GM18498 (cell line): ENCODE results near the gene HHAT.

ENCODE experiments used
- ATAC-seq: cut with Tn5 transposase; IDR thresholded peaks from one replicate; pipeline ENCODE4 v1.9.1; 2021; ENCODE audit warnings: mild to moderate bottlenecking, moderate library complexity; ENCODE audit not compliant: unreplicated experiment

The HHAT gene

DNA sequence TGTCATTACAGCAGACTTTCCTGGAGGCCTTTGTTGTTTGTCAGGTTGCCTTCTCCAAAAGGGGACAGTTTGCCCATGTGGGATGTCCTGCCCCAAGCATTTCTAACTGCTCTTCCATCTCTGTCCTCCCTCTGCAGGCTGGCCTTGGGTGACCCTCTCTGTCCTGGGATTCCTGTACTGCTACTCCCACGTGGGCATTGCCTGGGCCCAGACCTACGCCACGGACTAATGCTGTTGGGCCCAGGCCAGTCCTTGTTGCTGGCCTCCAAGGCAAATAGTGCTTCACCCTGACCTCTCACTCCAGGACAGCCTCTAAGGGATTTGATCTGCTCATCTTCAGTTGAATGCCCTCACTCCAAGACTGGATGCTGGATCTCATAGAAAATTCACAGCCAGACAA lies 345.4 kb downstream of the HHAT start:
- no peak for ATAC-seq

DNA sequence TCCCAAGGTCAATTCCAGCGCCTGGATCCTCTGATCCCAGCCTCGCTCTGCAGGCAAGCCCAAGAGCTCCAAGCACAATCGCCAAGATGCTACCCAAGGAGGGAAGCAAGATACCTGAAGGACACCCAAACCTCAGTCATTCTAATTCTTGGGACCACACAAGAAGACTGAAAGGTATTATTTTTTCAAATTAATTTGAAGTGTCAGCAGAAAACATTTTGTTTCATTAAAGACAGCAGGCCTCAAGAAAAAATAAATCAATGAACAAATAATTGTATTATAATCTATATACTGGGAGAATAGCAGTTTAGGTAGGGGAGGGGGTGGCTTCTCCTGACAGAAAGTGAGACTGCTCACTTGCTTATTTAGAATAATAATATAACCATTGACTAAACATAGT lies 347.8 kb downstream of the HHAT start:
- ATAC-seq = no peak

DNA sequence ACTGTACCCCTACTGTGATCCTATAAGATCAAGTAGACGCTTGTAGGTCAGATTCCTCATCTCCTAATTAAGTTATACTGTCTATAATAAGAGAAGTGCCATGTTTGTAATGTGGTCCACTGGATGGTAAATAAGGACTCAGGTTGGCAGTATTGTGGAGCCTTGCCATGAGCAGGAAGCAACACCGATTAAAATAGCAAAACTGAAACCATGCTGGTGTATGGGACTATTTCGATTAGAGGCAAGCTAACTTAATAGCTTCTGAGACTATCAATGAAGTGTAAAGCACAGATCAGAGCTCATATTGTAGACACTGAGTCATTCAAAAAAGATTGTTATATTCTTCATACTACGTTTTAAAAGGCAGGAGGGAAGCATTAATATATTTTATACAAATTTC lies 348.8 kb downstream of the HHAT start:
- peak; percentile 82 for ATAC-seq

DNA sequence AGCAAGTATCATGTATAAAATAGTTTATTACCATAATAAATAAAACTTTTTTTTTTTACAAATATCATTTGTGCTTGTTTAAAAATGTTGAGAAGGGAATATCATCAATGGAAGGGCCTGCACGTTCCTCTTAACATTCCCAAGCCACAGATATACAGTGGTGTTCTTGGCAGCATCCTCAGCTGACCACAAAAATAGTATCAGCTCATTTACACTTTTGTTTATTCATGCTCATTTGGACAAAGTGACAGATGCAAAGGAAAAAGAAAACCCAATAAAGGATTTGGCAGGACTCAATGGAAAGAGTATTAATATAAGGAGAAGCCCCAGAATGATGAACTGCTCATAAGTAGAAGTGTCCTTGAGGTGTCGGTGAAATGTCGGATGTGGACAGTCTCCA lies 349.6 kb downstream of the HHAT start:
- no peak for ATAC-seq

DNA sequence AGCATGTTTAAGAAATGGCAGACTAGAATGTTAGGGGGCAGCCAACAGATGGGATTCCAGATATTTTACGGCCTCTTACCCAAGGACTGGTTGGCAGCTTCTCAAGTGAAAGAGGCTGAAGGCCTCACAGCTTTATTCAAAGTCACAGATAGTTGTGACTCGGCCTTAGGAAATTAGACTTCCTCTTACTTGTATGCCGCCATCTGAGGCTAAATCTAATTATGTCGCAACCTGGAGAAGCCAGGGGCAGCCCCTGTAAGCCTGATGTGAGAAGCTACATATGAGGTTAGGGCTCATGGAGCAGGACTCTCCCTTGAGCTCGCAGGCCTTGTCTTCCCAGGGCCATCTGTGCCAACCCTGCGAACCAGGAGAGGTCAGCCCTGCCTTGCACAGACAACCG lies 352.5 kb downstream of the HHAT start:
- ATAC-seq = no peak

DNA sequence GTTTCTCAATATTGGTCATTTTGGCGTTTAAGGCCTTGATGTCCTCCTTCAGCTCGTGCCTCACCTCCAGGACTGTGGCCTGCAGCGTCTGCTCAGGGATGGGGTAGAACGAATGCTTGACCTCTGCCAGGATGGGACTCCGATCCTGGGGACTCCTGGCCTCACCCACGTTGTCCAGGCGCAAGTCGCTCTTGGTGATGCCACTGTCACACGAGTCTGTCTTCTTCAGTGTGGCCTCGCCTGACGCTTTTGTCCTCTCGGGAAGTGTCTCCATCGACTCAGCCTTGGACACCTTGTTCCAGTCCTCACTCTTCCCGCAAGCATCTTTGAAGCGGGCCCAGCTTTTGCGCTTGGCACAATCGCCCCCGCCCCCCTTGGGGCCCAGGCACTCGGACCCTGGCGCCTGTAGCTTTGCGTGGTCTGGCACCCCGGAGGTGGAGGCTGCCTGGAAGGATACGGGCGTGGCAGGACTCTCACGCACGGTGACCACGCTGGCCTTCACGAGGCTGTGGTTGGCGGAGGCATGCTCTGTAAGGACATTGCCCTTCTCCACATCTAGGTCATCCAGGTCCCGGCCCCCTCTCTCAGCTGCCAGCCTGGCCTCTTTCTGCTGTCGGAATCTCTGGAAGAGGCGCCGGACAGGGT lies 354.8 kb downstream of the HHAT start:
- no peak for ATAC-seq

DNA sequence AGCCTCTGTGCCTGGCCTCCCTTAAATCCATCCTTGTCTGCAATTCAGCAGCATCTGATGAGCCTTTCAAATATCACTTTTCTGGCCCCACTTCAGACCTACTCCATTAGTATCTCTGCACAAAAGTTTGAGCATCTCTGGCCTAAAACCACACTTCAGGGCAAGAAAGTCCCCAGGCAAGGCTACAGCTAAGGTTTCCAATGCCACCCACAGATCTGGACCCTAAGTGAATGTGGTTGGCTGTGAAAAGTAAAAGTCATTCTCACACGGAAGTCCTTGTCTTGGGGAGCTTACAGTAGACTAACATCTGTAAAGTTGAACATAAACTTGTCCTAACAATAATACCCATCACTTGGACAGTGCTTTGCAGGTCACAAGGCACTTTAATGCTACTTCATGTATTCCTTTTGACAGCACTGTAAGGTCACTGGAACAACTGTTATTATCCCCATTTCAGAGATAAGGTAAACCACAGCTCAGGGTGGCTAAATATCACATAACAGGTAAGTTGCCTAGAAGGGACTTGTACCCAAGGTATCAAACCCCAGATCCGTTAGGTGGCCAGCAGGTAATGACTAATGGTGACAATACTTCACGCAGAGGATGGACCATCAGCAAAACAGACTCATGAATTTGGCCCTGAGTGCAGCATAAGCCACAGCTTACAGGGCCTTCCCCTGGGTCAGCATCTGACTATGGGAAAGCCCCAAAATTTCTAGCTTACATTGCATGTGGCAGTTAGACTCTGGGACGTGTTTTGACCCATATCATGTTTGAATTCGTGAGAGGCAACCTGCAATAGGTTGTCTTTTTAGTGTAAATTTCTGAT lies 356.0 kb downstream of the HHAT start:
- peak; percentile 85 for ATAC-seq

DNA sequence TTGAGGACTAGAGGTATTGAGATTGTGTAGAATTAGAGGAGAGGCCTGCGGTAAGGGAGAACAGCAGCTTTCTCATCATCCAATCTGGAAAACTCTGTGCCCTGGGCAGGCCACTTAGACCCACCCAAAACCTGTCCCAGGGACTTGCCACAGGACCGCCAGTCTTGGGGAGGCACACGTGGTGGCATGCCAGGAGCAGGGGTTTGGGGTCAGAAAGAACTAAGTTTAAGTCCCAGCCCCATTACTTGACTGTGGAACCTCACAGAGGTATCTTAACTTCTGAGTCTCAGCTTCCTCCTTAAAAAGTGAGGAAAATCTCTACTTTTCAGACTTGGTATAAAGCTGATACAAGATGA lies 356.6 kb downstream of the HHAT start:
- ATAC-seq = peak; percentile 13

DNA sequence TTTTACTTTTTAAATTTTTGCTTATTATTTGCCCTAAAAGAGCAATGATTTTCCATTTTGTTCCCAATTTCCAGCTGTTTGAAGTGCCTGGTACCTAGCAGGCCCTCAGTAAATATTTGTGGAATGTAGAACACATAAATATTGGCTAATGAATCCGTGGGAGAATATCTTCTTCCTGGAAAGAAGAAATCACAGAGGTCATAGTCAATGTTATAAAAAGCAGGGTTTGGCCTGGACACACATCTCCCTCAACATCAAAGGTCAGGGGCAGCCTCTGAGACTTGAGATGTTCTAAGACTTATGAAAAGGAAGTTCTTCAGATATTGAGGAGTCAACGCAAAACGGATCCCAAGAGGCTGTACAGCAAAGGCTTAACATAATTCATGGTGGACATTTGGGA lies 358.1 kb downstream of the HHAT start:
- ATAC-seq = no peak

DNA sequence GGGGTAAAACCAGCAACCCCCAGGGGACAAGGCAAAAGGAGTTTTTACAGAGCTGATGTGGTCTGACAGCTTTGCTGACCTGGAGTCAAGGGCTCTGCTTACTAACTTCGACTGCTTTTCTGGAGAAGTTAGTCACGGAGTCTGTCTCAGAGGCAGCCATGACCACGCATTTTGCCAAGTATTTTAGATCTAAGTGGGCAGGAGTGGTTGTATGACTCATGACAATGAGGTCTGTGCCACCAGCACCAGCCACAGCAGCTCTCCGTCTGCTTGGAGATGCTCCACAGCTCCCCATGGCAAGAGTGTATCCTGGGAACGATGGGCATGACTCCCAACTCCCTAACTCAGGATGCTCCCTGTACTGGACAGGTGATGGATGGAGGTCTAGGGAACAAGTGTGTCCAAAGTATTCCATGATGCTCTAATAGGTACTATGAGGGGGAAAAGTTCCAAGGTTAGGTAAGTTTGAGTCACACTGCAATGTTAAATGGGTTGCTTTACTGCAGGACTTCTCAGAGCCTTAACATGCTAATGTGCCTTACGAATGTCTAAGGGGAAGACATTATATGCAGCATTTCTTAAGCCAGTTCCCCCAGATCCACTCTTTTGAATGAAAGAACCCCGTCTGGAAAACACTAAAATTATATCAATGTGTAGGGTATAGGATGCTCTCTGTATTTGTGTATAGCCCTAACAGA lies 359.0 kb downstream of the HHAT start:
- no peak for ATAC-seq

DNA sequence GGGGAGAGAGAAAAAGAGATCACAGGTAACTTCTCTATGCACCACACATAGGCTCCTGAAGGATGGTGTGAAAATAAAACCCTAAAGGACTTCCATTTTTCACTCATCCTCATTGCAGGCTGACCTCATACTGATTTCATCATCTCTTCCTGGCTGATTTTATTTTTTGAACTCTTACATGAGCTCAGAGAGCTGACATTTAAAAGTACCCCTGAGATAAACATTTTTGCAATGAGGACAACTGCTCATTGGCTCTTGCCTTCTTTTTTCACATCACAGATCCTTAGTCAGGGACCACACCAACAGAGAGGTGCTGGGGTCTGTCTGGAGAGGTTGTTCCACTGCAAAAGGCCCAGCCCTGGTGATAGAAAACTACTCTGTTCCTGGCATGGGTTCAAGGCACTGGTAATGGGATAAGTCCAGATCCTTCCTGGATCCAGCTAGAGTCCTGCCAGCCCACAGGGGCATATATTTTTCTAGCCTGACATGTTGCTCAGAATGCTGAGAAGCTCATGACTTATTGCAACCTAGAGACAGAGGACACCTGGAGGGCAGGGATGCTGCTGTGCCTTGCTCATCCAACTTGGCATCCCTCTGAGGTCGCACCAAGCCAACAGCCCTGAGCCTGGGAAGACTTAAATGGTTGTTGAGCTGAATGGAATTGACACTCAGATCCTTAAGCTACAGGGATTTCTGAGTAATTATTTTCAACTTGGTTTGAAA lies 360.0 kb downstream of the HHAT start:
- ATAC-seq = no peak

DNA sequence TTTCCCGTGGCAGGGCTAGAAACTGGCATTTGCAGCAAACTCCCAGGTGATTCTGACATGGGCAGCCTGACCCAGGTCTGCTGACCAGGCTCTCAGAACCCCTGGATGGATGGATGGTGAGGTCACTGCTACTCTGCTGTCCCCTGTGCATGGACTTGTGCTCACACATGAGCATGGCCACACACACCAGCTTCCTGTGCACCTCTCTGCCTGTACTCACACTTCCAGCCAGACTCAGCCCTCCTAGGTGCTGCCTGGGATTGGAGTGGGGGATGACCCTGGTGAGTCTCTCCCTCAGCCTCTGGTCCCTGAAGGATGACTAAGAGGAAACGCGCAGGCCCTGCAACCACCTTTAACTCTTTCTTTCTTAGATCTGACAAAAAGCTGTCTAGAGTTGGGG lies 361.1 kb downstream of the HHAT start:
- no peak for ATAC-seq

DNA sequence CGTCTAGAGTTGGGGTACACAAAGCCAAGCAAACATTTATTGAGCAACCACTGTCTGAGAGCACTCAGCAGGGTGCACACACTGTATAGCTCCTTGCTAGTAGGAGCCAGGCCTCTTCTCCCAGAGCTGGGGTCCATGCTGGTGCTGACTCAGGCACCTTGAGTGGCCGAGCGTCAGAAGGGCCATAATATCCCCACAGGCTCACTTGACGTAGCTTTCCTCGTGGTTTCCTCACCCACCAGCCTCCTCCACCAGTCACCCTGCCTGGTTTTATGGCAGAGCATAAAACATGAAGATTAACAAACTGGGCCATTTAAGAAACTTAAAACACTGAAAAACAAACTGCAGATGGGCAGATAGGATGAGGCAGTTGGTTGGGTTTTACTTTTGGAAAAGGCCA lies 361.5 kb downstream of the HHAT start:
- no peak for ATAC-seq

DNA sequence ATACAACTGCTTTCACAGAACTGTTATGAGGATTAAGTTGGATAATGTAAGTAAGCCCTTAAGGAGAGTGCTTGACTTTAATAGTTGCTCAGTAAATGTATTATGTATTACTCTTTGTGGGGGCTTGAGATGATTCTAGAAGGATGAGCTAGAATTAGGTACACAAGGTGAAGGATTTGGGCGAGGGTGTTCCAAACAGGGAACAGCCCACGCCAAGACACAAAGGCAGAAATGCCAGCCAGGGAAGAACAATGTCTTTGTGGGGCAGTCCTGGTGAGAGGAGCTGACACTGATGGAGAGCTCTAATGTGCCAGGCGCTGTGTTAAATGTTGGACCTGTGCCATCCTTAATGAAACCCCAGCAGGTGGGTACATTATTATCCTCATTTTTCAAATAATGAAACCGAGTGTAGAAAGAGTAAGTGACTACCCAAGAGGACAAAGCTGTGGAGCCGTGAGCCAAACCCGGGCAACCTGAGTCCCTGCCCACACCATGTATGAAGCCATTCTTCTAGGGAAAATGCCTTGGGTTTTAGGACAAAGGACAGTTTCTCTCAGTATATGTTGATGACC lies 362.4 kb downstream of the HHAT start:
- no peak for ATAC-seq

DNA sequence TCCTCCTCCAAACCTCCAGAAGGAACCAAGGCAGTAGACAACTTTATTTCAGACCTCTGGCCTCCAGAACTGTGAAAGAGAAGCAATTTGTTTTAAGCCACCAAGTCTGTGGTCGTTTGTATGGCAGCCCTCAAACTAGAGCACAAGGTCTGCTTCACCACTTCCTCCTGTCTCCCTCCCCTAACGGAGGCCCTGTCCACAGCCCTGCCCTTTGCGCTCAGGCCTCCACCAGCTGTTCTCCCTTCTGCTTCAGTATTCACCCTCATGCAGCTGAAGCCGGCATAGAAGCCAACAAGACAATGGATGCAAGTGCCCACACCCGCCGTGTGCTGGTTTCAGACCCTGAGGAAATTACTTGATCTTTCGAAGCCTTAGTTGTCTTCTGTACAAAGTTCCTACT lies 364.1 kb downstream of the HHAT start:
- peak; percentile 52 for ATAC-seq

DNA sequence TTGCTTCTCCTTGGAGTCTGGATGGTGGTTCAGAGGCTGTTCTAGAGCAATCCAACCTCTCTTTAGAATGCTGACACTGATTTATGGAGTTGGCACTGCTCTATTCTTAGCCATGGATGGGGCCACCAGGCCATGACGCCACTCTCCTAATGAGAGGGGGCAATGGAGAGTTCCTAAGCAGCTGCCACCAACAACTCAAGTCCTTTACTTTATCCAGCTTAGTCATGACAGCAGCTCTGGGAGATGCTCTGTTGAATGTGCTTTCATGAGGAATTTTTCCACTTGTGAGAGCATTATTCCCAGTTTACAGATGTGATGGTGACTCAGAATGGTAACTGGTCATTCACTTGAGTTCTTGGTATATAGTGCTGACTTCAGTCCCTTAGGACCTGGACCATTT lies 366.3 kb downstream of the HHAT start:
- no peak for ATAC-seq

DNA sequence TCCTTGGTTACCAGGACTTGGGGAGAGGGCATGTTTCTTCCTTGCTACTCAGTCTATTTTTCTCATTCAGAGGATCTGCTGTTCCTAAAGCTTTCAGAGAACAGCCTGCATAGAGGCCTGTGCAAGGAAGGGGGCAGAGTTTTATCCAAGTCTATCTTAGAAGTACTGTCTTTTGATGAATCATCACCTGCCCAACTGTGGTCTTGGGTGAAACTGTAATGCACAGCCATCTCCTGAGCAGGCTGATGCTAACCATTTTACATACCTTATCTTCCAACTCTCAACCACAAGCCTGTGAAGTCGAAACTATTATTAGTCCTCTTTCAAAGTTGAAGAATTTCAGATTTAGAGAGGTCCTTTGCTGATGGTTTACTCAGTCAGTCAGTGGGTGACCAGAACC lies 368.0 kb downstream of the HHAT start:
- ATAC-seq = peak; percentile 96

DNA sequence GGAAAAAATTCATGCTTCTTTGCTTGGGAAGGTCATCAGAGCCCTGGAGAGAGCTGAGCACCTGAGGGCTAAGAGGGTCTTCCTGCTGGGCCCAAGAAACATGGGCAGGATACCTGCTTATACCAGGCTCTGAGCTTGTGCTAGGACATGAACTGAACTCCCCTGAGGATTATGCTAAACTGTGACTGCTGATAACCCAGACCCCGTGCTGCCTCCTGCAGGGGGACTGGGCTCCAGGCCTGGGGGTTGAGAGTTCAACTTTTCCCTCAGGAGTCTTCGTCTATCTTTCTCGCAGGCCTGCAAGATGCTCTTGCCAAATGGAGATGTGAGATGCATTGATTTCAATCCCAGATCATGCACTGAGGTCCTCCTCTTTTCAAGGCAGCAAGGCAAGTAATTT lies 368.5 kb downstream of the HHAT start:
- peak; percentile 6 for ATAC-seq

DNA sequence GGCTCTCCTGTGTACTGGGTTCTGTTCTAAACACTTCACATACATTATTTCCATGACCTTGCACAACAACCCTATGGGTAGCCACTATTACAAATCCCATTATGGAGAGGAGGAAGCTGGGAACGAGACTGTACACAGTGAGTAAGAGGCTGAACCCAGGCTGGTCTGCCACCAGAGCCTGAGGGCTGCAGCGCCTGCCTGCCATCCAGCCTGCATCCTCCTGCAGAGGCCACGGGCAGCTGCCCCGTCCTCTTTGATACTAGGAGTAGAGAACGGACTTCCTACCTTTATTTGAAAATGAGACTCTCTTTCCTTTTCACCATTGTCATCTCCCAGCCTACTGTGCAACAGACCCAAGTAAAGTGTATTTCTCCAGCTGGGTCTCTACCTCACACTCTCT lies 370.0 kb downstream of the HHAT start:
- no peak for ATAC-seq

DNA sequence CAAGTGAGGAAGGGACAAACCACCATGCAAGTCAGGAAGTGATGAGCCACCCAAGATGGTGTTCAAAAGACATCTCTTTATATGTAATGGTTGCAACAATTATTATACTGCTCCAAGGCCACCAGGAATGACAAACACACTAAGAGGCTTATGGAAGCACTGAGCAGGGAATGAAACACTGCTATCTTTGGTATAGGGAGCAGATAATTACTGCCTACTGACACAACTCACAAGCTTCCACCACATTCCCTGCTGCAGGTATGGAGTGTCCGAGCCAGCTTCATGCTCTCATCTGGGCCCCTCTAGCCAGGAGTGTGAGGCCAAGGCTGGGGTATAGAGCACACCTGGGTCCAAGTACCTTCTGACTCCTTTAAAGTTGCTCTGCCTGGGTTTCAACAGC lies 371.4 kb downstream of the HHAT start:
- ATAC-seq = no peak

DNA sequence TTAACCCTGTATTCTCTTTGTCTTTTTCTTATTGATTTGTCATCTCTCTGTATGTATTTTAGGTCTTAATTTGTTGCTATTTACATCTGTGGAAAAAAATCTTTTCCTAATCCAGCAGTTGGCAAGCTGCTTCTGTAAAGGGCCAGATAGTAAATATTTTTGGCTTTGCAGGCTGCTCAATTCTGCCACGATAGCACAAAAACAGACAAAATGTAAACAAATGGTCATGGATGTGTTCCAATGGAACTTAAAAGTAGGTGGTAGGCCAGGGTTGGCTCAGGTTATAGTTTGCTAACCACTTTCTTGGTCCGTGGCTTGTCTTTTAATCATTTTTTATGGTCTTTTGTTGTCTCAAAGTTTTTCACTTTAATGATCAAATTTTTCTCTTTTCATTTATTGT lies 371.8 kb downstream of the HHAT start:
- no peak for ATAC-seq
